PFSK-1 (cell line): ENCODE results near the gene HIRA.

ENCODE experiments used
- FOXP2 ChIP-seq: optimal IDR thresholded peaks from 2 replicates; pipeline ENCODE3; 2011; ENCODE audit warnings: borderline replicate concordance, control low read depth, inconsistent platforms; ENCODE audit not compliant: insufficient read depth; ENCODE audit errors: extremely low read length, extremely low read depth
- POLR2AphosphoS5 ChIP-seq: IDR thresholded peaks from 2 replicates; pipeline ENCODE4 v1.6.1; 2012; ENCODE audit warnings: low read depth, mild to moderate bottlenecking, control low read depth, low read length, moderate library complexity
- REST ChIP-seq, 2 experiments: IDR thresholded peaks; 2 replicates each; pipeline versions ENCODE4 v1.6.1 to v1.8.0; 2011 to 2012; ENCODE audit warnings: low read depth in 2 of 2, low read length in 2 of 2, control low read depth in 1 of 2, inconsistent platforms in 1 of 2, mild to moderate bottlenecking in 1 of 2, moderate library complexity in 1 of 2; ENCODE audit not compliant: insufficient read depth in 1 of 2
- SIN3A ChIP-seq: IDR thresholded peaks from 2 replicates; pipeline ENCODE4 v1.6.1; 2012; ENCODE audit warnings: mild to moderate bottlenecking, low read length, moderate library complexity, borderline replicate concordance; ENCODE audit not compliant: insufficient read depth
- TAF1 ChIP-seq: IDR thresholded peaks from 2 replicates; pipeline ENCODE4 v1.6.1; 2012; ENCODE audit warnings: low read length, control low read depth, borderline replicate concordance; ENCODE audit not compliant: insufficient read depth

Gene HIRA

GRCh38 chr22:19473578-19473977, 42.0 kb upstream of the HIRA start:
- TF ChIP-seq POLR2AphosphoS5 (no peak), FOXP2 (no peak), REST (IDR thresholded peaks at IDR 0.05; ENCODE audit: insufficient read depth in 1 of 2, low read depth in 2 of 2, low read length in 2 of 2) (no peak), SIN3A (no peak), TAF1 (no peak)

- TF ChIP-seq REST (IDR thresholded peaks at IDR 0.05; ENCODE audit: insufficient read depth in 1 of 2, low read depth in 2 of 2, low read length in 2 of 2), result no peak
- TF ChIP-seq TAF1, result no peak
- TF ChIP-seq FOXP2, result no peak
- TF ChIP-seq SIN3A, result no peak
- TF ChIP-seq POLR2AphosphoS5, result no peak
These were observed 40.7 kb upstream of the HIRA start for GRCh38 chr22:19472233-19472632.

- no peak for TF ChIP-seq TAF1
- TF ChIP-seq POLR2AphosphoS5, result no peak
These were observed 40.0 kb upstream of the HIRA start for GRCh38 chr22:19471572-19471971.

GRCh38 chr22:19470010-19470409, 38.5 kb upstream of the HIRA start:
- TF ChIP-seq REST (IDR thresholded peaks at IDR 0.05; ENCODE audit: insufficient read depth in 1 of 2, low read depth in 2 of 2, low read length in 2 of 2) (no peak), POLR2AphosphoS5 (no peak)

GRCh38 chr22:19469421-19469820, 37.9 kb upstream of the HIRA start:
- no peak for TF ChIP-seq REST (IDR thresholded peaks at IDR 0.05; ENCODE audit: insufficient read depth in 1 of 2, low read depth in 2 of 2, low read length in 2 of 2)
- no peak for TF ChIP-seq FOXP2
- TF ChIP-seq SIN3A, result no peak
- TF ChIP-seq TAF1, result no peak
- no peak for TF ChIP-seq POLR2AphosphoS5

- TF ChIP-seq POLR2AphosphoS5 (no peak), SIN3A (no peak), REST (IDR thresholded peaks at IDR 0.05; ENCODE audit: insufficient read depth in 1 of 2, low read depth in 2 of 2, low read length in 2 of 2) (no peak)
These were observed 36.4 kb upstream of the HIRA start for GRCh38 chr22:19467912-19468311.
